Hepatocyte (in vitro differentiated cells): Measurements from ENCODE around the gene SLC4A5. TPM values are rescaled to one million over a fixed set of nuclear protein-coding genes. Genes with fewer than 3 reads are reported as not detected.

Experiments used
- DNase-seq: peaks from one replicate; pipeline ENCODE4 v3.0.0-alpha.2; 2016; ENCODE audit warnings: low spot score
- H2AFZ ChIP-seq: fragments of 200-600 bp; sonication (generic); 2 replicates; pipeline ENCODE4 v1.6.0; 2016; ENCODE audit warnings: antibody characterized with exemption, mild to moderate bottlenecking
- H3K27ac ChIP-seq: fragments of 200-600 bp; sonication (generic); 2 replicates; pipeline ENCODE4 v1.5.1; 2016; ENCODE audit warnings: mild to moderate bottlenecking
- H3K27me3 ChIP-seq: fragments of 200-600 bp; sonication (generic); 2 replicates; pipeline ENCODE4 v1.6.1; 2016
- H3K36me3 ChIP-seq: fragments of 200-600 bp; sonication (generic); replicated peaks from 2 replicates; pipeline ENCODE4 v1.5.1; 2016; ENCODE audit warnings: low read depth; ENCODE audit not compliant: insufficient read depth
- H3K4me1 ChIP-seq: fragments of 200-600 bp; sonication (generic); 2 replicates; pipeline ENCODE4 v1.5.1; 2016; ENCODE audit warnings: mild to moderate bottlenecking, moderate library complexity; ENCODE audit not compliant: insufficient read depth
- H3K4me2 ChIP-seq: fragments of 200-600 bp; sonication (generic); 2 replicates; pipeline ENCODE4 v1.6.0; 2016
- H3K4me3 ChIP-seq: fragments of 200-600 bp; sonication (generic); 2 replicates; pipeline ENCODE4 v1.5.1; 2016; ENCODE audit warnings: mild to moderate bottlenecking
- H3K79me2 ChIP-seq: fragments of 200-600 bp; sonication (generic); 2 replicates; pipeline ENCODE4 v1.6.0; 2017; ENCODE audit warnings: mild to moderate bottlenecking
- H3K9me2 ChIP-seq: fragments of 200-600 bp; sonication (generic); replicated peaks from 2 replicates; pipeline ENCODE4 v1.6.0; 2017; ENCODE audit warnings: mild to moderate bottlenecking; ENCODE audit not compliant: insufficient read depth
- H3K9me3 ChIP-seq: fragments of 200-600 bp; sonication (generic); 2 replicates; pipeline ENCODE4 v1.5.1; 2016; ENCODE audit warnings: low read depth, mild to moderate bottlenecking
- H4K20me1 ChIP-seq: fragments of 200-600 bp; sonication (generic); 2 replicates; pipeline ENCODE4 v1.6.0; 2016; ENCODE audit warnings: mild to moderate bottlenecking; ENCODE audit not compliant: insufficient read depth, poor library complexity, severe bottlenecking
- EZH2 ChIP-seq: fragments of 200-600 bp; sonication (generic); IDR thresholded peaks from 2 replicates; pipeline ENCODE4 v1.6.1; 2016; ENCODE audit warnings: antibody characterized with exemption, mild to moderate bottlenecking, borderline replicate concordance
- EZH2phosphoT487 ChIP-seq: fragments of 200-600 bp; sonication (generic); IDR thresholded peaks from one replicate; pipeline ENCODE4 v1.6.1; 2018; ENCODE audit warnings: antibody characterized with exemption, mild to moderate bottlenecking, low read depth, moderate library complexity; ENCODE audit not compliant: unreplicated experiment, severe bottlenecking
- WGBS: methylation state at CpG from one replicate; pipeline ENCODE4 v1.1.6; 2016; ENCODE audit warnings: low lambda C conversion rate; ENCODE audit errors: missing lambda C conversion rate; 5-methylcytosine and 5-hydroxymethylcytosine counted together
- polyA plus RNA-seq: library from polyadenylated mRNA; unstranded; fragments of >200 nt; fragmentation: Nextera tagmentation; extraction: Ambion mirVana; gene quantifications from 2 replicates; pipeline ENCODE4 v1.2.1, GENCODE V29; 2016
- total RNA-seq: library from RNA; depleted of rRNA; stranded (reverse); fragments of >200 nt; gene quantifications from 2 replicates; pipeline ENCODE4 v1.2.3, GENCODE V29; 2014
- TF ChIP-seq, protein P1 (sequence below): fragments of 200-600 bp; sonication (generic); IDR thresholded peaks from 2 replicates; pipeline ENCODE4 v1.5.1; 2016; ENCODE audit warnings: antibody characterized with exemption, mild to moderate bottlenecking; ENCODE audit not compliant: poor library complexity

The SLC4A5 gene
- total and polyA plus RNA-seq, 2 experiments from 2014 or later = 0.28 to 1.5 TPM

DNA sequence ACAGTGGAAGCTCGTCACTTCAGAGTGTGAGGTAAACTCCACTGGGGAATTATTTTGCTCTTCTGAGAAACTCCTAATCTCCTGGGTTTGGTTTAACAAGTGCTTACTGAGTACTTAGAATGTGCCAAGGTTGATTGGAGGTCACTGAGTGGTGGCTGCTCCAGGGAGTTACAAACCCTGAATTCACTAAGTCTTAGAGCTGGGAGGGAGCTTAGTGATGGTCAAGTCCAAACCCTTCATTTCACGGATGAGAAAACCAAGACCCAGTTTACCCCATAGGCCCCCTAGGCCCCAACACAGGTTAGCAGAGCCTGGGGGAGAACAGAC is 52.0 kb downstream of the SLC4A5 start:
- no peaks in the 10 kb centered on the region for H3K79me2 ChIP-seq
- DNase-seq = no peak
- TF ChIP-seq EZH2phosphoT487 (no peak), EZH2 (no peak)
- TF ChIP-seq, protein P1, sequence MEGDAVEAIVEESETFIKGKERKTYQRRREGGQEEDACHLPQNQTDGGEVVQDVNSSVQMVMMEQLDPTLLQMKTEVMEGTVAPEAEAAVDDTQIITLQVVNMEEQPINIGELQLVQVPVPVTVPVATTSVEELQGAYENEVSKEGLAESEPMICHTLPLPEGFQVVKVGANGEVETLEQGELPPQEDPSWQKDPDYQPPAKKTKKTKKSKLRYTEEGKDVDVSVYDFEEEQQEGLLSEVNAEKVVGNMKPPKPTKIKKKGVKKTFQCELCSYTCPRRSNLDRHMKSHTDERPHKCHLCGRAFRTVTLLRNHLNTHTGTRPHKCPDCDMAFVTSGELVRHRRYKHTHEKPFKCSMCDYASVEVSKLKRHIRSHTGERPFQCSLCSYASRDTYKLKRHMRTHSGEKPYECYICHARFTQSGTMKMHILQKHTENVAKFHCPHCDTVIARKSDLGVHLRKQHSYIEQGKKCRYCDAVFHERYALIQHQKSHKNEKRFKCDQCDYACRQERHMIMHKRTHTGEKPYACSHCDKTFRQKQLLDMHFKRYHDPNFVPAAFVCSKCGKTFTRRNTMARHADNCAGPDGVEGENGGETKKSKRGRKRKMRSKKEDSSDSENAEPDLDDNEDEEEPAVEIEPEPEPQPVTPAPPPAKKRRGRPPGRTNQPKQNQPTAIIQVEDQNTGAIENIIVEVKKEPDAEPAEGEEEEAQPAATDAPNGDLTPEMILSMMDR = no peak
- no peaks in the 10 kb centered on the region for H4K20me1 ChIP-seq
- H3K4me1 ChIP-seq = peaks cover 13% of the 10 kb centered on the region
- no peak overlapping the region for H2AFZ ChIP-seq
- H3K4me2 ChIP-seq = no peak overlapping the region
- 83% methylated on average over 2 of the region's 2 CpGs for WGBS
- H3K36me3 ChIP-seq = no peaks in the 10 kb centered on the region
- H3K4me3 ChIP-seq = no peak overlapping the region
- no peaks in the 10 kb centered on the region for H3K9me2 ChIP-seq
- H3K9me3 ChIP-seq = no peaks in the 10 kb centered on the region
- H3K27me3 ChIP-seq = no peaks in the 10 kb centered on the region
- H3K27ac ChIP-seq = no peak overlapping the region

DNA sequence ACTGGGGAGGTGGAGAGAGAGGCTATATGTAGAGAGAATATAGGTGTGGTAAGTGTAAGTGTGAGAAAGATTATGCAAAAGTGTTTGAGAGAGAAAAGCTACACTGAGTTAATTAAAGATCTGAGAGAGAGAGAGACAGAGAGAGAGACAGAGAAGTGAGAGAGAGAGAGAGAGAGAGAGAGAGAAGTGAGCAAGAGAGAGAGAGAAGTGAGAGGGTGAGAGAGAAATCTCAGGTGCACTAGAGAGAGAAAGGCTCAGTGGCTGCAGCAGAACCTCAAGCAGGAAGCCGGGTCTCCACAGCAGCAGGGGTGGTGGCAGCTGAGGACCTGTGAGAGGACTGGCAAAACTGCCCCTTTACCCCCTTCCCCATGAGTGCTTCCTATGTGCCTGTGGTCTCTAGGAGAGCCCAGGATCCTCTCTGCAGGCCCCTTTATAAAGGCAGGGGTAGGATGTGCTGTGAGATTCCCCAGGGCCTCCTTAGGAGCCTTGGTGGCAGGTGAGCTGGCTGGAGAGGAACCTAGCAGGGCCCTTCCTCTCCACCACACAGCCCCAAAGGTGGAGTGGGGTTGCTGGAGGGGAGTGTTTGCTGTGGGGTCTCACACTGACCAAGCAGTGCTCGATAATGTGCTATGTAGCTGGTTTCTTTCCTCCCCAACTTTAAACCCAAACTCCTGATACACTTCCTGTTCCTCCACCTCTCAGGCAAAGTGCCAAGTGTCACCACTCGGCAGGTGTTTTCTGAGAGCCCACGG is 52.6 kb downstream of the SLC4A5 start:
- 84% methylated on average over 4 of the region's 4 CpGs for WGBS
- no peaks in the 10 kb centered on the region for H3K9me3 ChIP-seq
- no peaks in the 10 kb centered on the region for H3K9me2 ChIP-seq
- no peaks in the 10 kb centered on the region for H3K27me3 ChIP-seq
- H3K4me3 ChIP-seq = no peak overlapping the region
- no peaks in the 10 kb centered on the region for H3K79me2 ChIP-seq
- no peak overlapping the region for H2AFZ ChIP-seq
- DNase-seq = no peak
- H4K20me1 ChIP-seq = no peaks in the 10 kb centered on the region
- no peaks in the 10 kb centered on the region for H3K36me3 ChIP-seq
- H3K27ac ChIP-seq = no peak overlapping the region
- TF ChIP-seq EZH2phosphoT487 (no peak), EZH2 (no peak)
- TF ChIP-seq, protein P1 = no peak
- peaks cover 13% of the 10 kb centered on the region for H3K4me1 ChIP-seq
- no peak overlapping the region for H3K4me2 ChIP-seq

DNA sequence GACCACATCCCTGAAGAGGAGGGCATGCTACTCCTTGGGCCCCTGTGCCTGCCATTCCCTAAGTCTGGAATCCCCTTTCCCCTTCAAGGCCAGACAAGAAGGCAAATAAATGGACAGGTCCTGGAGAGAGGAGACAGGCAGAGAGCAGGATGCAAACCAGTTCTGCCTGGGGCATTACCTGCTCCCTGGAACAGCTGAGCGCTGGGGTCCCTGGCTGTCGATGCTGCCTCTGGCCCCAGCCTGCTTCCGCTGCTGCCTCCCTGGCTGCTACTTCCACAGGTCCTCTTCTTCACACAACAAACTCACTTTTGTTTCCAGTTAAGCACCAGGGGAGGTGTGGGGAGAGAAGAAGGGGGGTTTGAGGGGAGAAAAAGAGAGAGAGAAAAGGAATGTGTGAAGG is 53.1 kb downstream of the SLC4A5 start:
- no peaks in the 10 kb centered on the region for H3K9me2 ChIP-seq
- no peaks in the 10 kb centered on the region for H3K9me3 ChIP-seq
- 36% methylated on average over 3 of the region's 3 CpGs for WGBS
- TF ChIP-seq EZH2phosphoT487 = no peak
- no peak for TF ChIP-seq EZH2
- TF ChIP-seq, protein P1 = no peak
- no peak overlapping the region for H3K4me2 ChIP-seq
- H3K79me2 ChIP-seq = no peaks in the 10 kb centered on the region
- peaks cover 13% of the 10 kb centered on the region for H3K4me1 ChIP-seq
- DNase-seq = no peak
- H2AFZ ChIP-seq = no peak overlapping the region
- H3K27ac ChIP-seq = no peak overlapping the region
- H4K20me1 ChIP-seq = no peaks in the 10 kb centered on the region
- no peak overlapping the region for H3K4me3 ChIP-seq
- no peaks in the 10 kb centered on the region for H3K27me3 ChIP-seq
- no peaks in the 10 kb centered on the region for H3K36me3 ChIP-seq
